K562 (cell line): Measurements from ENCODE around the gene NBPF20. TPM values are rescaled to one million over a fixed set of nuclear protein-coding genes. Genes with fewer than 3 reads are reported as not detected.
A peak's percentile ranks its signal among the peaks of the same experiment; 100 is the strongest.
"Not testable (repeated sequence)": the region's sequence is repeated elsewhere in the genome, so short reads cannot be mapped to it uniquely, and the experiment has no call there.

ENCODE experiments used
- ATAC-seq: fragments of 200-7000 bp; cut with Tn5 transposase; 3 replicates; pipeline ENCODE4 v1.9.1; 2020; ENCODE audit warnings: moderate library complexity
- BruUV-seq: library from RNA; stranded (reverse); fragments of 400-500 nt; replicated peaks from 2 replicates; lab custom pipeline; 2021; lab: Mats Ljungman, UMichigan
- CTCF ChIA-PET: fragments of 300-600 bp; formaldehyde crosslinking; extraction: SDS; loops from one replicate; lab custom pipeline; 2021; ENCODE audit warnings: low intra/inter-chr PET ratio; lab: Yijun Ruan, JAX
- POLR2A ChIA-PET: fragments of 300-600, 350-650 bp; sonication (Branson Sonifier 250); formaldehyde crosslinking; extraction: SDS; loops from one replicate; lab custom pipeline; 2021; ENCODE audit warnings: antibody characterized with exemption, inconsistent platforms; lab: Yijun Ruan, JAX
- DNase-seq, 4 experiments: peaks; one replicate each; pipeline versions ENCODE4 v3.0.0 to v3.0.0-alpha.2; 2011 to 2018; ENCODE audit warnings: low spot score in 3 of 4, mixed read lengths in 3 of 4; ENCODE audit errors: extremely low read depth in 1 of 4
- FAIRE-seq: peaks from 2 replicates; lab custom pipeline; 2011; peaks lifted over from hg19 to GRCh38; lab: Jason Lieb, UNC
- H2AFZ ChIP-seq: 2 replicates; pipeline ENCODE4 v1.6.0; 2011; ENCODE audit warnings: low read depth, low read length, control low read depth, inconsistent platforms
- H3K27ac ChIP-seq: fragments of 200-600 bp; 3 replicates; pipeline ENCODE4 v1.8.0; 2011; ENCODE audit warnings: low read depth, mild to moderate bottlenecking, control low read depth, inconsistent platforms, low read length, moderate library complexity, mixed read lengths; ENCODE audit errors: extremely low read depth
- H3K27me3 ChIP-seq, 2 experiments: fragments of 300-600 bp in 1 of 2; 2 replicates in 1 of 2; 3 replicates in 1 of 2; pipeline versions ENCODE4 v1.6.0 to v1.8.0; 2011; ENCODE audit warnings: inconsistent platforms in 2 of 2, low read length in 2 of 2, mild to moderate bottlenecking in 1 of 2, mixed read lengths in 1 of 2, moderate library complexity in 1 of 2; ENCODE audit not compliant: control insufficient read depth in 2 of 2, insufficient read depth in 2 of 2
- H3K36me3 ChIP-seq: fragments of 300-600 bp; 3 replicates; pipeline ENCODE4 v1.8.0; 2011; ENCODE audit warnings: mild to moderate bottlenecking, low read length, inconsistent platforms; ENCODE audit not compliant: control insufficient read depth, insufficient read depth
- H3K4me1 ChIP-seq, 2 experiments: fragments of 200-600 bp in 1 of 2; replicated peaks in 1 of 2; 2 replicates in 1 of 2; 3 replicates in 1 of 2; pipeline versions ENCODE4 v1.5.1 to v1.8.0; 2011; ENCODE audit warnings: inconsistent platforms in 2 of 2, low read length in 2 of 2, mild to moderate bottlenecking in 1 of 2, mixed read lengths in 1 of 2, moderate library complexity in 1 of 2; ENCODE audit not compliant: control insufficient read depth in 2 of 2, insufficient read depth in 2 of 2
- H3K4me2 ChIP-seq: 2 replicates; pipeline ENCODE4 v1.6.1; 2011; ENCODE audit warnings: low read length, control low read depth, inconsistent platforms, mixed read lengths; ENCODE audit not compliant: insufficient read depth
- H3K4me3 ChIP-seq: fragments of 200-600 bp; sonication (generic), shearing (Covaris generic); 2 replicates; pipeline ENCODE4 v1.5.1; 2016; ENCODE audit warnings: control low read depth, inconsistent platforms
- H3K79me2 ChIP-seq: fragments of 200-600 bp; 3 replicates; pipeline ENCODE4 v1.8.0; 2011; ENCODE audit warnings: low read length, inconsistent platforms; ENCODE audit not compliant: control insufficient read depth, insufficient read depth
- H3K9ac ChIP-seq, 2 experiments: 2 replicates each; pipeline versions ENCODE4 v1.6.0 to v1.6.1; 2011; ENCODE audit warnings: low read depth in 2 of 2, low read length in 2 of 2, control low read depth in 1 of 2, inconsistent platforms in 1 of 2, mild to moderate bottlenecking in 1 of 2, mixed read lengths in 1 of 2; ENCODE audit not compliant: insufficient read depth in 1 of 2
- H3K9me1 ChIP-seq: one replicate; pipeline ENCODE4 v1.6.0; 2011; ENCODE audit warnings: inconsistent platforms, mild to moderate bottlenecking, low read length, moderate library complexity; ENCODE audit not compliant: control insufficient read depth, insufficient read depth
- H3K9me3 ChIP-seq: replicated peaks from 2 replicates; pipeline ENCODE4 v1.5.1; 2011; ENCODE audit warnings: low read depth, low read length, inconsistent platforms; ENCODE audit not compliant: control insufficient read depth, insufficient read depth
- H4K20me1 ChIP-seq: replicated peaks from 2 replicates; pipeline ENCODE4 v1.6.1; 2011; ENCODE audit warnings: low read length, inconsistent platforms, mixed read lengths; ENCODE audit not compliant: control insufficient read depth, insufficient read depth
- EHMT2 ChIP-seq: fragments of 450-650 bp; IDR thresholded peaks from 2 replicates; pipeline ENCODE4 v1.6.1; 2018; ENCODE audit warnings: antibody characterized with exemption
- KDM1A ChIP-seq, 2 experiments: fragments of 450-650 bp; IDR thresholded peaks; 2 replicates each; pipeline ENCODE4 v1.6.1; 2016; ENCODE audit warnings: mild to moderate bottlenecking in 2 of 2
- MAZ ChIP-seq, 2 experiments: fragments of 450-650 bp in 1 of 2; sonication (generic) in 1 of 2; formaldehyde crosslinking; IDR thresholded peaks in 1 of 2; conservative IDR thresholded peaks in 1 of 2; 2 replicates each; pipeline versions ENCODE4 v1.4.0 to v1.5.0; 2020; ENCODE audit warnings: mild to moderate bottlenecking in 1 of 2, missing genetic modification reagents in 1 of 2
- MIER1 ChIP-seq: fragments of 450-650 bp; IDR thresholded peaks from 2 replicates; pipeline ENCODE4 v1.6.1; 2016; ENCODE audit warnings: antibody characterized with exemption, mild to moderate bottlenecking, low read depth
- WGBS: fragments of 100-300 bp; shearing (Covaris generic); methylation state at CpG from one replicate; pipeline ENCODE4 v1.1.6; 2016; ENCODE audit warnings: low coverage, mixed read lengths; ENCODE audit not compliant: insufficient coverage; ENCODE audit errors: missing lambda C conversion rate; 5-methylcytosine and 5-hydroxymethylcytosine counted together
- in situ Hi-C: fragments of 300-500 bp; cut with MboI; formaldehyde crosslinking; loops from 4 replicates; pipeline ENCODE4 v1.15.0; 2018; ENCODE audit warnings: inconsistent platforms, mixed read lengths
- intact Hi-C: fragments of 100-400 bp; cut with micrococcal nuclease; formaldehyde crosslinking; loops from 2 replicates; pipeline ENCODE4 v1.14.2; 2022
- polyA plus RNA-seq, 8 experiments: library from polyadenylated mRNA; depleted of rRNA in 4 of 8; stranded (reverse) in 5 of 8; unstranded in 3 of 8; fragments of >200 nt; fragmentation: Nextera tagmentation in 2 of 8; fragmentation: Illumina TruSeq in 1 of 8; extraction: Ambion mirVana in 2 of 8; extraction: Trizol in 1 of 8; gene quantifications; 2 replicates each; pipeline versions ENCODE4 v1.2.1 to v1.2.3, GENCODE V29; 2011 to 2014; ENCODE audit warnings: inconsistent platforms in 1 of 8, missing spikeins in 1 of 8
- total RNA-seq, 7 experiments: library from RNA; depleted of rRNA in 6 of 7; stranded (reverse); fragments of >200 nt in 6 of 7; fragmentation: Illumina TruSeq in 2 of 7; extraction: Trizol in 2 of 7; gene quantifications; 2 replicates each; pipeline versions ENCODE4 v1.2.1 to v1.2.3, GENCODE V29; 2011 to 2021; ENCODE audit warnings: low replicate concordance in 1 of 7
- TF ChIP-seq, protein P1 (sequence below), 3 experiments: fragments of 200-800 bp in 1 of 3; sonication (Bioruptor generic) in 1 of 3; sonication (generic) in 1 of 3; formaldehyde crosslinking in 1 of 3; IDR thresholded peaks; 2 replicates each; pipeline versions ENCODE4 v1.6.1 to v1.8.0; 2016 to 2022; ENCODE audit warnings: mild to moderate bottlenecking in 2 of 3, missing compliant biosample characterization in 2 of 3, missing genetic modification characterization in 2 of 3, missing genetic modification reagents in 1 of 3
- TF ChIP-seq, protein P2 (sequence below): sonication (generic); formaldehyde crosslinking; IDR thresholded peaks from 2 replicates; pipeline ENCODE4 v1.8.0; 2022; ENCODE audit warnings: mild to moderate bottlenecking, missing genetic modification reagents
- TF ChIP-seq, protein P3 (sequence below): sonication (generic); formaldehyde crosslinking; IDR thresholded peaks from 2 replicates; pipeline ENCODE4 v1.8.0; 2022; ENCODE audit warnings: missing genetic modification reagents, mild to moderate bottlenecking, moderate library complexity, borderline replicate concordance
- TF ChIP-seq, protein P4 (sequence below), 2 experiments: fragments of 450-650 bp; formaldehyde crosslinking in 1 of 2; IDR thresholded peaks; 2 replicates each; pipeline versions ENCODE4 v1.4.0 to v1.6.1; 2014 to 2020; ENCODE audit warnings: mild to moderate bottlenecking in 2 of 2, borderline replicate concordance in 1 of 2, low read depth in 1 of 2

NBPF20 gene
- total and polyA plus RNA-seq, 9 of the 15 experiments (the other 6 are each of a cell fraction or from before 2014, with no cell fraction given): 0.38 to 2.7 (median 1.00) TPM

DNA sequence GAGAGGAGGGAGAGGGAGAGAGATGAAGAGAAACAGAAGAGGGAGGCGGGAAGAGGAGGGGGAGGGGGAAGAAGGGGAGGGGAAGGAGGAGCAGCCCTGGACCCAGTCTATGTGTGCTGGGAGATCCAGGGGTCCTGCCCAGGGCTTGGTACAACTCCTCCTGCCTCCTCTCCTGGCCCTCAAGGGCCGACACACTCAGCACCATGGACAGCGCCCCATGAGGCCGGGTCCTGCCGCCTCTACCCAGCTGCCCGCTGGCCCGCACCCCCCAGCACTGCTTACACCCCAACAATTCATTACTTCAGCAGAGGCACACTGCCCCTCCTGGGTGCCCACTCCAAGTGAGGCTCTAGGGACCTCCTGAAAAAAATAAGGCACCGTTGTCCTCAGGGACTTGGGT is 26.5 kb upstream of the NBPF20 start:
- H3K4me2 ChIP-seq, H3K27ac ChIP-seq: not testable (repeated sequence)
- TF ChIP-seq, protein P1, sequence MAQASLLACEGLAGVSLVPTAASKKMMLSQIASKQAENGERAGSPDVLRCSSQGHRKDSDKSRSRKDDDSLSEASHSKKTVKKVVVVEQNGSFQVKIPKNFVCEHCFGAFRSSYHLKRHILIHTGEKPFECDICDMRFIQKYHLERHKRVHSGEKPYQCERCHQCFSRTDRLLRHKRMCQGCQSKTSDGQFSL (CRISPR knock-in tag; IDR thresholded peaks at IDR 0.05): peak; percentile 46; the same call in 1 of the 2 replicates
- TF ChIP-seq, protein P1 (tag; IDR thresholded peaks at IDR 0.05): not testable (repeated sequence)
- TF ChIP-seq, protein P2, sequence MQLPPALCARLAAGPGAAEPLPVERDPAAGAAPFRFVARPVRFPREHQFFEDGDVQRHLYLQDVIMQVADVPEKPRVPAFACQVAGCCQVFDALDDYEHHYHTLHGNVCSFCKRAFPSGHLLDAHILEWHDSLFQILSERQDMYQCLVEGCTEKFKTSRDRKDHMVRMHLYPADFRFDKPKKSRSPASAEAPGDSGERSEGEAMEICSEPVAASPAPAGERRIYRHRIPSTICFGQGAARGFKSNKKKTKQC (CRISPR knock-in tag): peak; percentile 45; the same call in 1 of the 2 replicates
- TF ChIP-seq, protein P3, sequence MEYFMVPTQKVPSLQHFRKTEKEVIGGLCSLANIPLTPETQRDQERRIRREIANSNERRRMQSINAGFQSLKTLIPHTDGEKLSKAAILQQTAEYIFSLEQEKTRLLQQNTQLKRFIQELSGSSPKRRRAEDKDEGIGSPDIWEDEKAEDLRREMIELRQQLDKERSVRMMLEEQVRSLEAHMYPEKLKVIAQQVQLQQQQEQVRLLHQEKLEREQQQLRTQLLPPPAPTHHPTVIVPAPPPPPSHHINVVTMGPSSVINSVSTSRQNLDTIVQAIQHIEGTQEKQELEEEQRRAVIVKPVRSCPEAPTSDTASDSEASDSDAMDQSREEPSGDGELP (CRISPR knock-in tag): peak; percentile 49; the same call in 1 of the 2 replicates
- TF ChIP-seq MIER1: peak; percentile 84; the same call in 1 of the 2 replicates
- peak; percentile 85 for TF ChIP-seq EHMT2
- TF ChIP-seq, protein P4, sequence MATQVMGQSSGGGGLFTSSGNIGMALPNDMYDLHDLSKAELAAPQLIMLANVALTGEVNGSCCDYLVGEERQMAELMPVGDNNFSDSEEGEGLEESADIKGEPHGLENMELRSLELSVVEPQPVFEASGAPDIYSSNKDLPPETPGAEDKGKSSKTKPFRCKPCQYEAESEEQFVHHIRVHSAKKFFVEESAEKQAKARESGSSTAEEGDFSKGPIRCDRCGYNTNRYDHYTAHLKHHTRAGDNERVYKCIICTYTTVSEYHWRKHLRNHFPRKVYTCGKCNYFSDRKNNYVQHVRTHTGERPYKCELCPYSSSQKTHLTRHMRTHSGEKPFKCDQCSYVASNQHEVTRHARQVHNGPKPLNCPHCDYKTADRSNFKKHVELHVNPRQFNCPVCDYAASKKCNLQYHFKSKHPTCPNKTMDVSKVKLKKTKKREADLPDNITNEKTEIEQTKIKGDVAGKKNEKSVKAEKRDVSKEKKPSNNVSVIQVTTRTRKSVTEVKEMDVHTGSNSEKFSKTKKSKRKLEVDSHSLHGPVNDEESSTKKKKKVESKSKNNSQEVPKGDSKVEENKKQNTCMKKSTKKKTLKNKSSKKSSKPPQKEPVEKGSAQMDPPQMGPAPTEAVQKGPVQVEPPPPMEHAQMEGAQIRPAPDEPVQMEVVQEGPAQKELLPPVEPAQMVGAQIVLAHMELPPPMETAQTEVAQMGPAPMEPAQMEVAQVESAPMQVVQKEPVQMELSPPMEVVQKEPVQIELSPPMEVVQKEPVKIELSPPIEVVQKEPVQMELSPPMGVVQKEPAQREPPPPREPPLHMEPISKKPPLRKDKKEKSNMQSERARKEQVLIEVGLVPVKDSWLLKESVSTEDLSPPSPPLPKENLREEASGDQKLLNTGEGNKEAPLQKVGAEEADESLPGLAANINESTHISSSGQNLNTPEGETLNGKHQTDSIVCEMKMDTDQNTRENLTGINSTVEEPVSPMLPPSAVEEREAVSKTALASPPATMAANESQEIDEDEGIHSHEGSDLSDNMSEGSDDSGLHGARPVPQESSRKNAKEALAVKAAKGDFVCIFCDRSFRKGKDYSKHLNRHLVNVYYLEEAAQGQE (IDR thresholded peaks at IDR 0.05; ENCODE audit: borderline replicate concordance): peak; percentile 93
- TF ChIP-seq, protein P4 (CRISPR knock-in tag; IDR thresholded peaks at IDR 0.05; ENCODE audit: low read depth): peak; percentile 90
- peak in 1 of 2 experiments; percentile 71; a peak in 1 of 4 replicates for TF ChIP-seq KDM1A (IDR thresholded peaks at IDR 0.05)
- TF ChIP-seq MAZ (CRISPR knock-in tag; conservative IDR thresholded peaks at IDR 0.05 in 1 of 2, IDR thresholded peaks at IDR 0.05 in 1 of 2): 0 out of 4 replicates have a peak, but pooled peaks of 1 of the 2 experiments have one; percentile 18
- TF ChIP-seq, all 486 proteins: peak for 8; not testable (repeated sequence) for 478
- in situ Hi-C loops, H3K4me1 ChIP-seq, H4K20me1 ChIP-seq, POLR2A ChIA-PET, H3K4me3 ChIP-seq, H3K79me2 ChIP-seq, H3K9me1 ChIP-seq, H3K9me3 ChIP-seq, intact Hi-C loops, H2AFZ ChIP-seq, H3K36me3 ChIP-seq, FAIRE-seq, H3K9ac ChIP-seq, BruUV-seq, CTCF ChIA-PET, H3K27me3 ChIP-seq: not testable (repeated sequence)
- DNase-seq (peak in 1 of 4 experiments; percentile 45), ATAC-seq (peak; percentile 88)
- 0% methylated on average over 5 of the region's 8 CpGs for WGBS
